GM12878 (cell line): Measurements from ENCODE around the gene ROR2. TPM values are rescaled to one million over a fixed set of nuclear protein-coding genes. Genes with fewer than 3 reads are reported as not detected.

Experiments used
- ATAC-seq: fragments of 200-7000 bp; cut with Tn5 transposase; 3 replicates; pipeline ENCODE4 v1.9.1; 2020; ENCODE audit warnings: mild to moderate bottlenecking, moderate library complexity
- BruUV-seq: library from RNA; stranded (reverse); fragments of 400-500 nt; replicated peaks from 2 replicates; lab custom pipeline; 2021; lab: Mats Ljungman, UMichigan
- CTCF ChIA-PET: fragments of 300-600 bp; sonication (Branson Sonifier 250); formaldehyde crosslinking; extraction: SDS; loops from one replicate; lab custom pipeline; 2021; ENCODE audit warnings: inconsistent platforms; lab: Yijun Ruan, JAX
- POLR2A ChIA-PET: fragments of 350-600 bp; formaldehyde crosslinking; extraction: SDS; loops from one replicate; lab custom pipeline; 2021; ENCODE audit warnings: inconsistent platforms; lab: Charles Lee
- RAD21 ChIA-PET: fragments of 300-600 bp; sonication (Branson Sonifier 250); formaldehyde crosslinking; loops from one replicate; lab custom pipeline; 2023; ENCODE audit warnings: antibody characterized with exemption; ENCODE audit not compliant: unreplicated experiment; lab: Charles Lee
- SMC1A ChIA-PET: fragments of 300-600 bp; sonication (Branson Sonifier 250); formaldehyde crosslinking; loops from one replicate; lab custom pipeline; 2023; ENCODE audit not compliant: unreplicated experiment, uncharacterized antibody; lab: Charles Lee
- DNase-seq: peaks from one replicate; pipeline ENCODE4 v3.0.0-alpha.2; 2011; ENCODE audit warnings: low read depth, low spot score
- FAIRE-seq: peaks from 3 replicates; lab custom pipeline; 2011; peaks lifted over from hg19 to GRCh38; lab: Jason Lieb, UNC
- H2AFZ ChIP-seq: 2 replicates; pipeline ENCODE4 v1.6.0; 2011; ENCODE audit warnings: low read depth, low read length, control low read depth; ENCODE audit not compliant: control insufficient read depth
- H3K27ac ChIP-seq: 2 replicates; pipeline ENCODE4 v1.5.1; 2011; ENCODE audit warnings: control low read depth; ENCODE audit not compliant: control insufficient read depth, insufficient read depth
- H3K27me3 ChIP-seq, 2 experiments: replicated peaks in 1 of 2; 2 replicates each; pipeline versions ENCODE4 v1.6.0 to v1.6.1; 2011; ENCODE audit warnings: low read length in 1 of 2; ENCODE audit not compliant: control insufficient read depth in 2 of 2, insufficient read depth in 2 of 2
- H3K36me3 ChIP-seq, 2 experiments: 2 replicates each; pipeline ENCODE4 v1.5.1; 2011; ENCODE audit warnings: low read length in 1 of 2; ENCODE audit not compliant: control insufficient read depth in 2 of 2, insufficient read depth in 2 of 2
- H3K4me1 ChIP-seq: 2 replicates; pipeline ENCODE4 v1.6.1; 2011; ENCODE audit warnings: mild to moderate bottlenecking, low read length, moderate library complexity, mixed read lengths; ENCODE audit not compliant: control insufficient read depth, insufficient read depth
- H3K4me2 ChIP-seq: 2 replicates; pipeline ENCODE4 v1.6.0; 2011; ENCODE audit warnings: control low read depth; ENCODE audit not compliant: control insufficient read depth, insufficient read depth
- H3K4me3 ChIP-seq: fragments of 200-600 bp; sonication (generic); 2 replicates; pipeline ENCODE4 v1.5.1; 2016
- H3K79me2 ChIP-seq: 2 replicates; pipeline ENCODE4 v1.6.0; 2011; ENCODE audit warnings: low read length; ENCODE audit not compliant: control insufficient read depth, insufficient read depth
- H3K9ac ChIP-seq: 2 replicates; pipeline ENCODE4 v1.8.0; 2011; ENCODE audit warnings: low read length, control low read depth, mixed read lengths; ENCODE audit not compliant: control insufficient read depth, insufficient read depth
- H3K9me3 ChIP-seq: replicated peaks from 3 replicates; pipeline ENCODE4 v1.5.1; 2011; ENCODE audit warnings: mild to moderate bottlenecking, low read length; ENCODE audit not compliant: control insufficient read depth, insufficient read depth
- H4K20me1 ChIP-seq: 2 replicates; pipeline ENCODE4 v1.6.0; 2011; ENCODE audit not compliant: control insufficient read depth, insufficient read depth
- FOS ChIP-seq: IDR thresholded peaks from 3 replicates; pipeline ENCODE4 v1.6.1; 2011; ENCODE audit warnings: borderline replicate concordance; ENCODE audit not compliant: insufficient read length; ENCODE audit errors: extremely low read depth
- KDM1A ChIP-seq: fragments of 200-600 bp; sonication (generic); IDR thresholded peaks from 2 replicates; pipeline ENCODE4 v1.6.1; 2016; ENCODE audit warnings: borderline replicate concordance
- MTA3 ChIP-seq: IDR thresholded peaks from 2 replicates; pipeline ENCODE4 v1.6.1; 2012; ENCODE audit warnings: low read length, inconsistent platforms, borderline replicate concordance
- MXI1 ChIP-seq: fragments of 150-350 bp; IDR thresholded peaks from 2 replicates; pipeline ENCODE4 v1.6.1; 2011; ENCODE audit warnings: low read depth, mild to moderate bottlenecking, inconsistent platforms, low read length, improper control_type of control experiment
- NR2F1 ChIP-seq: fragments of 450-650 bp; conservative IDR thresholded peaks from 2 replicates; pipeline ENCODE4 v1.6.1; 2017; ENCODE audit warnings: mild to moderate bottlenecking
- NRF1 ChIP-seq: conservative IDR thresholded peaks from 2 replicates; pipeline ENCODE4 v1.6.1; 2011; ENCODE audit warnings: mild to moderate bottlenecking, low read depth, low read length, improper control_type of control experiment
- PBX3 ChIP-seq: IDR thresholded peaks from 2 replicates; pipeline ENCODE4 v1.6.1; 2011; ENCODE audit warnings: mild to moderate bottlenecking, low read depth, low read length, moderate library complexity; ENCODE audit not compliant: insufficient replicate concordance
- PKNOX1 ChIP-seq: fragments of 450-650 bp; IDR thresholded peaks from 2 replicates; pipeline ENCODE4 v1.6.1; 2016; ENCODE audit warnings: mild to moderate bottlenecking
- POLR2AphosphoS2 ChIP-seq: IDR thresholded peaks from 2 replicates; pipeline ENCODE4 v1.6.1; 2011; ENCODE audit warnings: low read depth, mild to moderate bottlenecking, low read length, improper control_type of control experiment, moderate library complexity
- PRDM15 ChIP-seq: fragments of 450-650 bp; formaldehyde crosslinking; IDR thresholded peaks from 2 replicates; pipeline ENCODE4 v1.4.0; 2020; ENCODE audit warnings: mild to moderate bottlenecking, moderate library complexity
- SKIL ChIP-seq: fragments of 450-650 bp; IDR thresholded peaks from 2 replicates; pipeline ENCODE4 v1.6.1; 2017; ENCODE audit warnings: mild to moderate bottlenecking, low read depth, inconsistent platforms; ENCODE audit not compliant: poor library complexity, severe bottlenecking
- SREBF1 ChIP-seq: IDR thresholded peaks from 2 replicates; pipeline ENCODE4 v1.6.1; 2012; ENCODE audit warnings: mild to moderate bottlenecking, low read length
- ZBTB33 ChIP-seq: fragments of 450-650 bp; IDR thresholded peaks from 2 replicates; pipeline ENCODE4 v1.6.1; 2017; ENCODE audit warnings: mild to moderate bottlenecking
- WGBS: methylation state at CpG from one replicate; pipeline ENCODE4 v1.1.6; 2016; ENCODE audit warnings: low lambda C conversion rate; ENCODE audit not compliant: insufficient replicate concordance, insufficient coverage; ENCODE audit errors: missing lambda C conversion rate; 5-methylcytosine and 5-hydroxymethylcytosine counted together
- in situ Hi-C: fragments of 300-500 bp; cut with MboI; formaldehyde crosslinking; loops from 9 replicates; pipeline ENCODE4 v1.14.3; 2018; ENCODE audit warnings: mixed read lengths
- intact Hi-C: fragments of 100-400 bp; cut with micrococcal nuclease; formaldehyde crosslinking; loops from one replicate; pipeline ENCODE4 v1.14.2; 2022; ENCODE audit not compliant: unreplicated experiment
- polyA plus RNA-seq, 11 experiments: library from polyadenylated mRNA; depleted of rRNA in 4 of 11; unstranded in 6 of 11; stranded (reverse) in 5 of 11; fragments of >200 nt; fragmentation: Nextera tagmentation in 4 of 11; fragmentation: Illumina TruSeq in 1 of 11; extraction: Ambion mirVana in 4 of 11; extraction: Trizol in 1 of 11; gene quantifications; 1 replicate in 1 of 11; 2 replicates in 10 of 11; pipeline versions ENCODE4 v1.2.1 to v1.2.3, GENCODE V29; 2011 to 2016; ENCODE audit warnings: inconsistent platforms in 2 of 11, missing spikeins in 2 of 11, low read depth in 1 of 11
- total RNA-seq, 4 experiments: library from RNA; depleted of rRNA in 3 of 4; stranded (reverse); fragments of >200 nt in 3 of 4; fragmentation: Illumina TruSeq in 1 of 4; extraction: Trizol in 1 of 4; gene quantifications; 2 replicates each; pipeline versions ENCODE4 v1.2.1 to v1.2.3, GENCODE V29; 2013 to 2021

Gene ROR2
- total and polyA plus RNA-seq, 10 of the 15 experiments (the other 5 are each of a cell fraction or from before 2014, with no cell fraction given) = 0.03 to 0.05 TPM; not detected in 8

GRCh38 chr9:91549177-91549576 is 400.9 kb downstream of the ROR2 start (continued):
- TF ChIP-seq FOS (no peak), NRF1 (no peak), NR2F1 (no peak)

GRCh38 chr9:91547081-91547480 is 402.9 kb downstream of the ROR2 start:
- SMC1A ChIA-PET = no interaction called here
- POLR2A ChIA-PET = no interaction called here
- no peak overlapping the region for H3K4me3 ChIP-seq
- intact Hi-C loops (no loop called here), in situ Hi-C loops (no loop called here)
- FAIRE-seq (no peak), ATAC-seq (no peak), DNase-seq (no peak)
- no peak overlapping the region for H3K9ac ChIP-seq
- H2AFZ ChIP-seq = no peak overlapping the region
- CTCF ChIA-PET = no interaction called here
- no peaks in the 10 kb centered on the region for H4K20me1 ChIP-seq
- H3K27ac ChIP-seq = no peak overlapping the region
- RAD21 ChIA-PET = no interaction called here
- 33% methylated on average over 2 of the region's 2 CpGs for WGBS
- H3K9me3 ChIP-seq = no peaks in the 10 kb centered on the region
- H3K79me2 ChIP-seq = no peaks in the 10 kb centered on the region
- H3K27me3 ChIP-seq = no peaks in the 10 kb centered on the region
- BruUV-seq = no TSS peak
- no peak overlapping the region for H3K4me2 ChIP-seq
- H3K4me1 ChIP-seq = no peaks in the 10 kb centered on the region
- no peaks in the 10 kb centered on the region for H3K36me3 ChIP-seq
- TF ChIP-seq POLR2AphosphoS2 (no peak), PKNOX1 (no peak), KDM1A (no peak), PRDM15 (CRISPR knock-in tag) (no peak), MTA3 (no peak), SKIL (no peak), ZBTB33 (no peak), MXI1 (no peak), PBX3 (no peak), SREBF1 (no peak)
